WTC11 (cell line): ENCODE results near the gene PHACTR2. TPM values are rescaled to one million over a fixed set of nuclear protein-coding genes. Genes with fewer than 3 reads are reported as not detected.
"Not testable (repeated sequence)": the region's sequence is repeated elsewhere in the genome, so short reads cannot be mapped to it uniquely, and the experiment has no call there.

Experiments
- ATAC-seq: fragments of 200-7000 bp; cut with Tn5 transposase; 2 replicates; pipeline ENCODE4 v1.10.0; 2021; ENCODE audit warnings: mild to moderate bottlenecking, moderate library complexity
- CTCF ChIA-PET: fragments of 300-600 bp; sonication (Branson Sonifier 250); formaldehyde crosslinking; loops from one replicate; lab custom pipeline; 2021; ENCODE audit warnings: antibody characterized with exemption; lab: Charles Lee
- POLR2A ChIA-PET: fragments of 350-600 bp; sonication (Branson Sonifier 250); formaldehyde crosslinking; loops from one replicate; lab custom pipeline; 2021; ENCODE audit warnings: antibody characterized with exemption; lab: Charles Lee
- DNase-seq: peaks from one replicate; pipeline ENCODE4 v3.0.0; 2021; ENCODE audit warnings: low spot score
- H3K27ac Mint-ChIP-seq: 2 replicates; pipeline ENCODE4 v1.8.0; 2021; ENCODE audit warnings: mixed read lengths
- H3K27me3 Mint-ChIP-seq: 2 replicates; pipeline ENCODE4 v1.8.0; 2021; ENCODE audit warnings: low read depth, mild to moderate bottlenecking, moderate library complexity, mixed read lengths
- H3K36me3 Mint-ChIP-seq: 2 replicates; pipeline ENCODE4 v1.8.0; 2021; ENCODE audit warnings: mixed read lengths
- H3K4me1 Mint-ChIP-seq: 2 replicates; pipeline ENCODE4 v1.8.0; 2022; ENCODE audit warnings: mixed read lengths
- H3K4me3 Mint-ChIP-seq: 2 replicates; pipeline ENCODE4 v1.8.0; 2021; ENCODE audit warnings: mild to moderate bottlenecking, moderate library complexity, mixed read lengths
- H3K9me3 Mint-ChIP-seq: 2 replicates; pipeline ENCODE4 v1.8.0; 2021; ENCODE audit warnings: mixed read lengths
- CREB1 ChIP-seq: sonication (generic); formaldehyde crosslinking; IDR thresholded peaks from 2 replicates; pipeline ENCODE4 v1.8.0; 2023; ENCODE audit warnings: mild to moderate bottlenecking, missing genetic modification reagents
- CREM ChIP-seq: sonication (generic); formaldehyde crosslinking; IDR thresholded peaks from 2 replicates; pipeline ENCODE4 v1.8.1; 2022; ENCODE audit warnings: mild to moderate bottlenecking, missing genetic modification reagents, moderate library complexity
- ELF4 ChIP-seq: sonication (generic); formaldehyde crosslinking; IDR thresholded peaks from 2 replicates; pipeline ENCODE4 v1.8.1; 2022; ENCODE audit warnings: low read depth, mild to moderate bottlenecking, moderate library complexity, missing genetic modification reagents
- FOXK1 ChIP-seq: sonication (generic); formaldehyde crosslinking; IDR thresholded peaks from 2 replicates; pipeline ENCODE4 v1.8.0; 2022; ENCODE audit warnings: mild to moderate bottlenecking, moderate library complexity, missing genetic modification reagents
- GABPB1 ChIP-seq: sonication (generic); formaldehyde crosslinking; IDR thresholded peaks from 2 replicates; pipeline ENCODE4 v1.8.1; 2023; ENCODE audit warnings: mild to moderate bottlenecking, missing genetic modification reagents
- GRHL2 ChIP-seq: fragments of 250-450 bp; sonication (Bioruptor Pico); IDR thresholded peaks from 2 replicates; pipeline ENCODE4 v1.8.0; 2022; ENCODE audit warnings: mild to moderate bottlenecking, moderate library complexity; ENCODE audit not compliant: insufficient replicate concordance, severe bottlenecking
- HMGA2 ChIP-seq: fragments of 250-450 bp; sonication (Bioruptor Pico); IDR thresholded peaks from 2 replicates; pipeline ENCODE4 v1.4.0; 2021; ENCODE audit warnings: mild to moderate bottlenecking, moderate library complexity
- IRF1 ChIP-seq: sonication (generic); formaldehyde crosslinking; IDR thresholded peaks from 2 replicates; pipeline ENCODE4 v1.8.0; 2023; ENCODE audit warnings: missing genetic modification reagents
- MXD4 ChIP-seq: fragments of 250-450 bp; sonication (Bioruptor Pico); IDR thresholded peaks from 2 replicates; pipeline ENCODE4 v1.8.0; 2021; ENCODE audit warnings: mild to moderate bottlenecking, moderate library complexity, borderline replicate concordance
- NFATC4 ChIP-seq: fragments of 250-450 bp; sonication (Bioruptor Pico); IDR thresholded peaks from 2 replicates; pipeline ENCODE4 v1.9.0; 2021; ENCODE audit warnings: mild to moderate bottlenecking
- NFYB ChIP-seq: sonication (generic); formaldehyde crosslinking; conservative IDR thresholded peaks from 2 replicates; pipeline ENCODE4 v1.8.0; 2022; ENCODE audit warnings: low read depth, missing genetic modification reagents
- NR1H2 ChIP-seq: sonication (generic); formaldehyde crosslinking; IDR thresholded peaks from 2 replicates; pipeline ENCODE4 v1.9.0; 2021; ENCODE audit warnings: mild to moderate bottlenecking, moderate library complexity, missing genetic modification reagents
- NR2C2 ChIP-seq: sonication (generic); formaldehyde crosslinking; IDR thresholded peaks from 2 replicates; pipeline ENCODE4 v1.8.0; 2022; ENCODE audit warnings: mild to moderate bottlenecking, missing genetic modification reagents
- PRRX2 ChIP-seq: fragments of 250-450 bp; sonication (Bioruptor Pico); IDR thresholded peaks from 2 replicates; pipeline ENCODE4 v1.8.0; 2021; ENCODE audit warnings: mild to moderate bottlenecking
- TEAD4 ChIP-seq: sonication (generic); formaldehyde crosslinking; IDR thresholded peaks from 2 replicates; pipeline ENCODE4 v1.8.0; 2022; ENCODE audit warnings: mild to moderate bottlenecking, missing genetic modification reagents
- ZNF232 ChIP-seq: sonication (generic); formaldehyde crosslinking; IDR thresholded peaks from 2 replicates; pipeline ENCODE4 v1.8.0; 2022; ENCODE audit warnings: mild to moderate bottlenecking, missing genetic modification reagents
- total RNA-seq: library from RNA; stranded (reverse); gene quantifications from 3 replicates; pipeline ENCODE4 v1.2.3, GENCODE V29; 2021
- TF ChIP-seq, protein P1 (sequence below): sonication (generic); formaldehyde crosslinking; IDR thresholded peaks from 2 replicates; pipeline ENCODE4 v1.8.0; 2022; ENCODE audit warnings: missing genetic modification reagents

PHACTR2 gene
- total RNA-seq, 1 experiment from 2014 or later, result 90.5 TPM

DNA sequence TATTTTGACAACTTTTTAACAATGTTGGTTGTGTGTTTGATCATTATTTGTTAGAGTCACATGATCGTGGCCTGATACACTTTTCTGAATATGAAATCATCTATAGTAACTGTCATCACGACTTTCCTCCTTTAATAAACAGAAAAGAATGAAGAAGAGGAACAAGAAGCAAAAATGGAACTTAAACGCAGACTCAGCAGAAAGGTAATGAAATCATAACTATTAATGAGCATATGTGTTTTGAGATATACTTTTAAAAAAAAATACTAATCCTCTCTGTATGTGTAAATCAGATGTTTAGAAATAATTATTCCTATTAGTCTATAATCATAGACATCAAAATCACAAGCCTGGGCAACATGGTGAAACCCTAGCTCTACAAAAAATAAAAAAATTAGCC is 105.3 kb downstream of the PHACTR2 start (continued):
- TF ChIP-seq FOXK1 (CRISPR knock-in tag), result no peak
- TF ChIP-seq NR2C2 (CRISPR knock-in tag), result no peak
- TF ChIP-seq NFATC4, result no peak
- TF ChIP-seq, all 79 proteins: peak for 0

- no peak for ATAC-seq
- no peak overlapping the region for H3K27ac Mint-ChIP-seq
- no peak for DNase-seq
- CTCF ChIA-PET, result no interaction called here
- H3K27me3 Mint-ChIP-seq, result peaks cover 2% of the 10 kb centered on the region; the same call in 1 of the 2 replicates
- POLR2A ChIA-PET, result no interaction called here
- no peaks in the 10 kb centered on the region for H3K4me1 Mint-ChIP-seq
- TF ChIP-seq HMGA2 (CRISPR knock-in tag), result no peak
- no peak for TF ChIP-seq PRRX2
- TF ChIP-seq ELF4 (CRISPR knock-in tag), result no peak
- no peak for TF ChIP-seq TEAD4 (CRISPR knock-in tag)
- no peak for TF ChIP-seq FOXK1 (CRISPR knock-in tag)
- TF ChIP-seq NR2C2 (CRISPR knock-in tag), result no peak
- no peak for TF ChIP-seq IRF1 (CRISPR knock-in tag)
- TF ChIP-seq, all 79 proteins: peak for 0
- H3K36me3 Mint-ChIP-seq, result peaks cover 78% of the 10 kb centered on the region
- H3K4me3 Mint-ChIP-seq, result no peak overlapping the region
- peaks cover 30% of the 10 kb centered on the region for H3K9me3 Mint-ChIP-seq
Measured at GRCh38 chr6:143784316-143784715, 106.6 kb downstream of the PHACTR2 start.

- CTCF ChIA-PET, POLR2A ChIA-PET, H3K27ac Mint-ChIP-seq, ATAC-seq, H3K27me3 Mint-ChIP-seq, DNase-seq, H3K4me3 Mint-ChIP-seq, H3K4me1 Mint-ChIP-seq: not testable (repeated sequence)
- Mint-ChIP-seq H3K9me3 (peaks cover 30% of the 10 kb centered on the region), H3K36me3 (peaks cover 84% of the 10 kb centered on the region)
Measured at GRCh38 chr6:143786371-143786770, 108.6 kb downstream of the PHACTR2 start.

DNA sequence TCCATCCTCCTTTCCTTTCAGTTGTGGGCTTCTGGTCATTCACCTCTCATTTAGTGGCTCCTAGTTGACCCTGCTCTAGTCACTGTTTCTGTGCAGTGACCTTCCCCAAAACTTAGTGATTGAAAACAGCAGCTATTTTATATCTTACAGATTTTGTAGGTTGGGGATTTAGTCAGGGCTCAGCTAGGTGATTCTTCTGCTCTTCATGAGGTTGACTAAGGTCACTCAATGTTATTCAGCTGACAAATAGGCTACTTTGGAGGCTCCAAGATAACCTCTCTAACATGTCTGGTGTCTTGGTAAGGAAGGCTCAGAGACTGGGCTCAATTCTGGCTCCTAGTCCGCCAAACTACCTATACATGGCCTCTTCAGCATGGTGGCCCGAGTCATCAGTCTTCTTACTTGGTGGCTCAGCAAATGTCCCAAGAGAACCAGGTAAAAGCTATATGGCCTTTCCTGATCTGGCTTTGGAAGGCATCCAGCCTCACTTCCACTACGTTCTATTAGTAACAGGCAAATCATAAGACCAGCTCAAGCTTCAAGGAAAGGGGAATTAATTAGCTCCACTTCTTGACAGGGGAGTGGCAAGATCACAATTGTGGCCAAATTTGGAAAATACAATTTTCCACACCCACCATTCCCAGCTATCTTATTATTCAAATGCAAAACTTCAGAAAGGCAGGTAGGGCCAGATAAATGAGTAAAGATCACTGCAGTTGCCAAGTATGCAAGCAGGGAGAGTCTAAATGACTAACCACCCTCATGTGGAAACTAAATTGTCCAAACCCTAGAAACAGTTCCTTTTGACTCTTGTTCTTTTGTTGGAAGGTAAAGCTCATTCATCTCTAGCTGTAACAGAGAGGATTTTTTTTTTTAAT is 114.9 kb downstream of the PHACTR2 start:
- H3K4me3 Mint-ChIP-seq, result no peak overlapping the region
- H3K27me3 Mint-ChIP-seq, result no peaks in the 10 kb centered on the region
- DNase-seq, result no peak
- 0 out of 2 replicates have a peak overlapping the region, but pooled peaks have one; percentile 16 for H3K27ac Mint-ChIP-seq
- TF ChIP-seq GABPB1 (CRISPR knock-in tag) (no peak), ZNF232 (CRISPR knock-in tag) (no peak), NFYB (no peak), CREB1 (no peak), NR1H2 (CRISPR knock-in tag) (no peak), CREM (CRISPR knock-in tag) (no peak), MXD4 (no peak), GRHL2 (CRISPR knock-in tag) (no peak)
- TF ChIP-seq, protein P1, sequence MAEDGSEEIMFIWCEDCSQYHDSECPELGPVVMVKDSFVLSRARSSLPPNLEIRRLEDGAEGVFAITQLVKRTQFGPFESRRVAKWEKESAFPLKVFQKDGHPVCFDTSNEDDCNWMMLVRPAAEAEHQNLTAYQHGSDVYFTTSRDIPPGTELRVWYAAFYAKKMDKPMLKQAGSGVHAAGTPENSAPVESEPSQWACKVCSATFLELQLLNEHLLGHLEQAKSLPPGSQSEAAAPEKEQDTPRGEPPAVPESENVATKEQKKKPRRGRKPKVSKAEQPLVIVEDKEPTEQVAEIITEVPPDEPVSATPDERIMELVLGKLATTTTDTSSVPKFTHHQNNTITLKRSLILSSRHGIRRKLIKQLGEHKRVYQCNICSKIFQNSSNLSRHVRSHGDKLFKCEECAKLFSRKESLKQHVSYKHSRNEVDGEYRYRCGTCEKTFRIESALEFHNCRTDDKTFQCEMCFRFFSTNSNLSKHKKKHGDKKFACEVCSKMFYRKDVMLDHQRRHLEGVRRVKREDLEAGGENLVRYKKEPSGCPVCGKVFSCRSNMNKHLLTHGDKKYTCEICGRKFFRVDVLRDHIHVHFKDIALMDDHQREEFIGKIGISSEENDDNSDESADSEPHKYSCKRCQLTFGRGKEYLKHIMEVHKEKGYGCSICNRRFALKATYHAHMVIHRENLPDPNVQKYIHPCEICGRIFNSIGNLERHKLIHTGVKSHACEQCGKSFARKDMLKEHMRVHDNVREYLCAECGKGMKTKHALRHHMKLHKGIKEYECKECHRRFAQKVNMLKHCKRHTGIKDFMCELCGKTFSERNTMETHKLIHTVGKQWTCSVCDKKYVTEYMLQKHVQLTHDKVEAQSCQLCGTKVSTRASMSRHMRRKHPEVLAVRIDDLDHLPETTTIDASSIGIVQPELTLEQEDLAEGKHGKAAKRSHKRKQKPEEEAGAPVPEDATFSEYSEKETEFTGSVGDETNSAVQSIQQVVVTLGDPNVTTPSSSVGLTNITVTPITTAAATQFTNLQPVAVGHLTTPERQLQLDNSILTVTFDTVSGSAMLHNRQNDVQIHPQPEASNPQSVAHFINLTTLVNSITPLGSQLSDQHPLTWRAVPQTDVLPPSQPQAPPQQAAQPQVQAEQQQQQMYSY, result no peak
- H3K9me3 Mint-ChIP-seq, result peaks cover 25% of the 10 kb centered on the region
- ChIA-PET POLR2A (no interaction called here), CTCF (interaction anchor here (0.6 kb wide), 1 partner anchor 1535 kb away, joined by 3 read pairs; no protein-coding TSS in a partner anchor)
- peaks cover 77% of the 10 kb centered on the region for H3K36me3 Mint-ChIP-seq
- H3K4me1 Mint-ChIP-seq, result no peaks in the 10 kb centered on the region
- no peak for ATAC-seq
